HEK293T (cell line): ENCODE measurements around the gene TRERF1.

Source experiments
- SP1 ChIP-seq: fragments of 450-650 bp; IDR thresholded peaks from 2 replicates; pipeline ENCODE4 v1.6.1; 2017
- SUZ12 ChIP-seq: fragments of 450-650 bp; IDR thresholded peaks from 2 replicates; pipeline ENCODE4 v1.6.1; 2016; ENCODE audit warnings: mild to moderate bottlenecking

GRCh38 chr6:42280966-42281533 is 170.7 kb downstream of the TRERF1 start:
- TF ChIP-seq SP1 (no peak), SUZ12 (no peak)
